Epithelial cell of proximal tubule (primary cell): ENCODE measurements around the gene TPP1. TPM values are rescaled to one million over a fixed set of nuclear protein-coding genes. Genes with fewer than 3 reads are reported as not detected.

Experiments used
- DNase-seq: peaks from one replicate; pipeline ENCODE4 v3.0.0-alpha.2; 2011; ENCODE audit warnings: low read depth
- H3K4me3 ChIP-seq: 2 replicates; pipeline ENCODE4 v1.5.1; 2011; ENCODE audit warnings: low read depth, mild to moderate bottlenecking, low read length
- CTCF ChIP-seq: conservative IDR thresholded peaks from 2 replicates; pipeline ENCODE4 v1.5.1; 2012; ENCODE audit warnings: low read depth, mild to moderate bottlenecking, low read length
- total RNA-seq: library from RNA; depleted of rRNA; stranded (reverse); fragments of >200 nt; gene quantifications from 2 replicates; pipeline ENCODE4 v1.2.3, GENCODE V29; 2015

The TPP1 gene
- total RNA-seq, 1 donor from 2014 or later = 15.4 TPM

GRCh38 chr11:6611092-6611962 lies 7.9 kb downstream of the TPP1 start:
- DNase-seq = no peak
- no peak for TF ChIP-seq CTCF
- H3K4me3 ChIP-seq = peak overlapping the region; percentile 79

- TF ChIP-seq CTCF = no peak
- no peak for DNase-seq
- H3K4me3 ChIP-seq = peak overlapping the region; percentile 79
These were observed 8.6 kb downstream of the TPP1 start for GRCh38 chr11:6610591-6610990.

GRCh38 chr11:6609502-6610015 lies 9.7 kb downstream of the TPP1 start:
- no peak overlapping the region for H3K4me3 ChIP-seq
- no peak for TF ChIP-seq CTCF
- DNase-seq = no peak

GRCh38 chr11:6608726-6609501 lies 10.3 kb downstream of the TPP1 start:
- TF ChIP-seq CTCF = no peak
- DNase-seq = no peak
- no peak overlapping the region for H3K4me3 ChIP-seq

GRCh38 chr11:6608011-6608410 lies 11.2 kb downstream of the TPP1 start:
- no peak for TF ChIP-seq CTCF
- no peak for DNase-seq
- H3K4me3 ChIP-seq = no peak overlapping the region

GRCh38 chr11:6607190-6607795 lies 11.9 kb downstream of the TPP1 start:
- no peak for TF ChIP-seq CTCF
- no peak for DNase-seq
- H3K4me3 ChIP-seq = no peak overlapping the region
